Erythroblast (primary cell): ENCODE results near the gene SERINC5.

Experiments
- DNase-seq, 2 experiments: peaks; one replicate each; lab custom pipeline; 2025; lab: John Stamatoyannopoulos, UW
- GATA1 ChIP-seq: IDR thresholded peaks from 2 replicates; pipeline ENCODE4 v1.6.1; 2011; ENCODE audit warnings: low read depth, mild to moderate bottlenecking, control low read depth, low read length, moderate library complexity
- POLR2A ChIP-seq: IDR thresholded peaks from 2 replicates; pipeline ENCODE4 v1.6.1; 2011; ENCODE audit warnings: mild to moderate bottlenecking, low read length

SERINC5 gene

DNA sequence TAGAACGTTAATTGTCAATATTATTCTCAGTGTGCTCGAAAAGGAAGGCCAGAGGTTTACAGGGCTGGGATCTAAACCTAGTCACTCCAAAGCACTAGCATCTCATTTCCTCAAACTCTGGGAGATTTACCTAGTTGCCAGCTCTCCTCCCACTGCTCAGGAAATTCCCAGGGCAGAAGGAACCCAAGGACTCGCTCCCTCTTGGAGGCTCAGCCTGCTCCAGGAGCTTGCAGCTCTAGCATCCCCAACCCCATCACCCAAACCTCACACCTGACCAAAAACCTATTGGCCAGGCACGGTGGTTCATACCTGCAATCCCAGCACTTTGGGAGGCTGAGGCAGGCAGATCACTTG is 26.0 kb downstream of the SERINC5 start:
- TF ChIP-seq POLR2A = no peak
- no peak for TF ChIP-seq GATA1
- DNase-seq = no peak

GRCh38 chr5:80227979-80228596 is 27.8 kb downstream of the SERINC5 start:
- no peak for TF ChIP-seq GATA1
- TF ChIP-seq POLR2A = no peak
- DNase-seq = no peak

- DNase-seq = no peak
- TF ChIP-seq GATA1 (no peak), POLR2A (no peak)
Measured at GRCh38 chr5:80225934-80226326, 29.9 kb downstream of the SERINC5 start.

- no peak for DNase-seq
- no peak for TF ChIP-seq POLR2A
- TF ChIP-seq GATA1 = no peak
Measured at GRCh38 chr5:80225189-80225933, 30.5 kb downstream of the SERINC5 start.

DNA sequence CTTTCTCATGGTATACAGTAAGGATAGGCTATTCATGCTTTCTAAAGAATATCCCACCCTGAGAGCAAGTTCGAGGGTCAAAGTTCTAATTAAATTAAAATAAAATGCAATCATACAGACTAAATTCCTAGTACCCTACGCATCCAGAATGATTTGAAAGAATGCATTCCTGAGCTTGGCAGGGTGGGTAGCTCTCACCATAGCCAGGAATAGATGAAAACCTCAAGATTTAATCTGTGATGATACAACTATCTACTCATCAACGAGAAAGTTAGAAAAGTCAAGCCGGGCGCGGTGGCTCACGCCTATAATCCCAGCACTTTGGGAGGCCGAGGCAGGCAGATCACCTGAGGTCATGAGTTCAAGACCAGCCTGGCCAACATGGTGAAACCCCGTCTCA is 32.3 kb downstream of the SERINC5 start:
- DNase-seq = no peak
- TF ChIP-seq GATA1 (no peak), POLR2A (no peak)

- TF ChIP-seq GATA1 = no peak
- TF ChIP-seq POLR2A = no peak
- no peak for DNase-seq
Measured at GRCh38 chr5:80220245-80220897, 35.5 kb downstream of the SERINC5 start.

- DNase-seq = no peak
- TF ChIP-seq POLR2A = no peak
- no peak for TF ChIP-seq GATA1
Measured at GRCh38 chr5:80219391-80219790, 36.5 kb downstream of the SERINC5 start.

GRCh38 chr5:80217667-80218066 is 38.2 kb downstream of the SERINC5 start:
- TF ChIP-seq POLR2A (no peak), GATA1 (no peak)
- DNase-seq = no peak

DNA sequence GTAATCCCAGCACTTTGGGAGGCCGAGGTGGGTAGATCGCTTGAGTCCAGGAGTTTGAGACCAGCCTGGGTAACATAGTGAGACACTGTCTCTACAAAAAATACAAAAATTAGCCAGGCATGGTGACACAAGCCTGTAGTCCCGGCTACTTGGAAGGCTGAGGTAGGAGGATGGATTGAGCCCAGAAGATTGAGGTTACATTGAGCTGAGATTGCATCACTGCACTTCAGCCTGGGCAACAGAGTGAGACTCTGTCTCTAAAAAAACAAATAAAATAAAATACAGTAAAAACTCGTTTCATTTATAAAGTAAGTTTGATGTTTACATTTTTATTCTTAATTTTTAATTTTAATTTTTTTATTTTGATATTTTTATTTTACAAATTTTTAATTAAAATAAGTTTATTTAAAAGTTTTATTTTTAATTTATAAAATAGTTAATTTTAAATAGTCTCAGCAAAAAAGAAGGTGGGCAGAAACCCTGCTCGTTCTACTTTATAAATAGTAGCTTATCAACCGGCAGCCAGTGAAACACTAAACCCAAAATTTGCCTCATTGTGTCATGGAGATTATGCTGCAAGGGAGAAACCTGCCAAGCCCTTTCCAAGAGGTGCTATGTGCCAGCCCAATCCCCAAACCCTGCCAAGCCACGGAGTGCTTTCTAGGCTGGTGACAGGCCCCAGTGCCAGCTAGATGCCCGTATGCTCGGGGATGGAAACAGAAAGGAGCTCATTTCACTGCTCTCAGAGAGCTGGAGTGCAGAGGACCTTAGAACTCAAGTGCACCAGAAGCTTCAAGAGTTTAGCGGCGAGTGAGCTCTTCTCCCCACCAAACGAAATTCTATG is 38.9 kb downstream of the SERINC5 start:
- no peak for TF ChIP-seq GATA1
- TF ChIP-seq POLR2A = peak; percentile 44
- peak; percentile 15 for DNase-seq

DNA sequence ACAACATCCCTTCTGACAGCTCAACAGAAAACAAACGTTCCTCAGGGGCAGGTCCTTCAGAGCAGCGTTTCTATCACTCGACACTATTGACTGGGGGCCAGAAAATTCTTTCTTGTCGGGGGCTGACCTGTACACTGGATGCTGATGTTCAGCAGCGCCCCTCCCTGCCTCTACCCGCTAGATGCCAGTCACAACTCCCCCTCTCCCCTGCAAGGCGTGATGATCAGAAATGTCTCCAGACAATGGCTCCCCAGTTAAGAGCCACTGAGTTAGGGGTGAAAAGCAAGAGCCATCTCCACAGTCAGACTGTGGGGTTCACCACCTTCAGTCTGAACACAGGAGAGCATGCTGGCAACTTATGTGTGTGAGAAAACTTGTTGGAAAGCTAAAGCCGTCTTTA is 39.8 kb downstream of the SERINC5 start:
- TF ChIP-seq GATA1 = no peak
- TF ChIP-seq POLR2A = no peak
- DNase-seq = no peak

GRCh38 chr5:80215523-80215922 is 40.3 kb downstream of the SERINC5 start:
- no peak for TF ChIP-seq GATA1
- TF ChIP-seq POLR2A = no peak
- no peak for DNase-seq

DNA sequence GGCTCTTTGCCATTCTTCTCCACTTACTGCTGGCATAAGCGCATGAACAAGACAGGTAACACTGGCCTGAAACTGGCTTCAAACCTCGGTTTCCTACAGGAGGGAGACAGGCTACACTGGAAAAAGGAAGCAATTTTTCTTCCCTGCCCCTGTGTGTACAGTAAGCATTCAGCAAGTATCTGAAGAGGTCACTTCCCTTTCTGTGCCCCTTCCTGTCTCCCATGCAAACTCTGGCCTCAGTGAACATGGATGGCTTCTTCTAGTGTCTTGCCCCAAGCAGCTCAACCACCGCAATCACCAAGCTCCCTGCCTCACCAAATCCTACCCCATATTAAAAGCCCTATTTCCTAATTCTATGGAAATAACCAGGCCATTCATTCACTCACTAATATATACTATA is 42.4 kb downstream of the SERINC5 start:
- no peak for DNase-seq
- TF ChIP-seq GATA1 (no peak), POLR2A (no peak)

DNA sequence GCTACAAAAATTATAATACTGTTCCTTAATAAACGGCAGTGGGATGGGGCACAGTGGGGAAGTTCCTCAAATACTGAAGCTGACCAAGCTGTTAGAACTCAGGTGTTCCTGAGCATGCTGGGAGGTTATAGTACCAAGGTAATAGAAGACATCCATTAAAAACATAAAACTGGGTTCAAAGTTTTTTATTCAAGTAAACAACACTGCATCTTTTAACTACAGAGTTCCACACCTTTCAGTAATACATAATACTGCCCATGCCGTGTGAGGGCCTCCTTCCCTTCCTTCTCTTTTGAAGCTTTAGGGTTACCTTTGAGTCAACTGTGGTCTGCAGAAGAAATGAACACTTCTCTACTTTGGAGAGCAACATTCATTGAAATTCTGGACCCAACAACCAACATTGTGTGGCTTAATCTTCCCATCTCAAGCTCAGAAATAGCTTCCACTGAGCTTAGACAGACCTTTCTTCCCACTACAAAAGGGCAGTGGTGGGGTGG is 43.6 kb downstream of the SERINC5 start:
- no peak for DNase-seq
- TF ChIP-seq GATA1 = no peak
- no peak for TF ChIP-seq POLR2A

DNA sequence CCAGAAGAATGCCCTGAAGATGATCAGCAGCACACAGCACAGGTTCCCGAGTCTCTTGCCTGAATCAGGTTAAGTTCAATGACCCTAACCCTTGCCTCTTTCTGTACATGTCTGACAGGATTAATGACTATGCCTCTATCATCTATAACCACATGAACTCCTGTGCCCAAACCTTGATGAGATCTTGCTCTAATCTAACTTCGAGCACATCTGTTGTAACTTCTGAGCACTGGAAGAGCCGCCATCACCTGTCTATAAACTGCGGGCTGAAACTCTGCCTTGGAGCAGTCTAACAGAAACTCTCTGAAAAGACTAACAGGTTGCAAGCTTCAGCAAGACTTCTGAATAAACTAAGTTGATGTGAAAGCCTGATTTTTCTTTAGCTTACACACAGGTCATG is 44.5 kb downstream of the SERINC5 start:
- TF ChIP-seq GATA1 = no peak
- no peak for TF ChIP-seq POLR2A
- no peak for DNase-seq
